ENCODE data around the gene SPEM1. TPM values are rescaled to one million over a fixed set of nuclear protein-coding genes. Genes with fewer than 3 reads are reported as not detected.

SPEM1 gene
- total RNA-seq, 1 donor from 2014 or later = not detected

DNA sequence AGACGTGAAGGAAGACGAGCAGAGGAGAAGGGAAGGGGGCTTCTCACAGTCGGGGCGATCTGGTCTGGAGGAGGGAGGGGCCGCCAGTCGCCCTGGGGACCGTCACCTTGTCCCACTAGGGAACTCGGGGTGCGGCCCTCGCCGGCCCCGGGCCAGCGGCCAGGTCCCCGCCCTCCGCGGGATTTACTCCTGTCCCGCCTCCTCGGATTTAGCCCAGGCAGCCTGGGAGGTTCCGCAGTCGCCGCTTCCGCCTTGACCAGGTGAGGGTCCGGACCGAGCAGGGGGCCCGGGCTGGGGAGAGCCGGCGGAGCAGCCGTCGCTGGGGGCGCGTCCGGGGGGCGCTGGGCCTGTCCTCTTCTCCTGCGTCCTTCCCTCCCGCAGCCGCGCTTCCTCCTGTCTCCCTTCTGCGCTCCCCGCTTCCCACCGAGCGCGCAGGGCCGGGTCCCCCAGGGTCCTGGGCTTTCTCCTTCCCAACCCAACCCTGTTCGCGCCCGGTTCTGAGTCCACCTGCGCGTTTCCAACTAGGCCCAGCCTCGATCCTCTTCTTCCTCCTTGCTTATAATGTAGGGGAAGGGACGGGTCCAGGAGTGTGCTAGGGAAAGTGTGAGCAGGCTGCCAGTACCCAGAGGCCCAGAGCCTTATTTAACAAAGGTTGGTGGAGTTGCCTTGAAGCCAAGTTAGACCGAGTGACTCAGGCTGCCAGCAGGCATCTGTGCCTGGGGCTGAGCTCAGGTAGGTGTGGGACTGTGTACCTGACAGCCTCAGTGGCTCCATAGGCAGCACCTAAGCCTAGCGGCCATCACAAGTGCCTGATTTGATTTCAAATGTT is 39.1 kb upstream of the SPEM1 start, which contains the start of gene TNK1:
Gene TNK1 (plus strand): TSS at position 235 of the 829 bp plus-strand sequence. CDS start 1,838 bp downstream, outside the sequence.
- ATAC-seq = peak; percentile 83
- peak; percentile 88 for DNase-seq
- peaks cover 14% of the 10 kb centered on the region for H3K4me1 ChIP-seq
- no peaks in the 10 kb centered on the region for H3K27me3 ChIP-seq
- H3K36me3 ChIP-seq = no peaks in the 10 kb centered on the region
- peak within 1 kb of the TSS; percentile 74 for H3K27ac ChIP-seq
- TF ChIP-seq, protein P1, sequence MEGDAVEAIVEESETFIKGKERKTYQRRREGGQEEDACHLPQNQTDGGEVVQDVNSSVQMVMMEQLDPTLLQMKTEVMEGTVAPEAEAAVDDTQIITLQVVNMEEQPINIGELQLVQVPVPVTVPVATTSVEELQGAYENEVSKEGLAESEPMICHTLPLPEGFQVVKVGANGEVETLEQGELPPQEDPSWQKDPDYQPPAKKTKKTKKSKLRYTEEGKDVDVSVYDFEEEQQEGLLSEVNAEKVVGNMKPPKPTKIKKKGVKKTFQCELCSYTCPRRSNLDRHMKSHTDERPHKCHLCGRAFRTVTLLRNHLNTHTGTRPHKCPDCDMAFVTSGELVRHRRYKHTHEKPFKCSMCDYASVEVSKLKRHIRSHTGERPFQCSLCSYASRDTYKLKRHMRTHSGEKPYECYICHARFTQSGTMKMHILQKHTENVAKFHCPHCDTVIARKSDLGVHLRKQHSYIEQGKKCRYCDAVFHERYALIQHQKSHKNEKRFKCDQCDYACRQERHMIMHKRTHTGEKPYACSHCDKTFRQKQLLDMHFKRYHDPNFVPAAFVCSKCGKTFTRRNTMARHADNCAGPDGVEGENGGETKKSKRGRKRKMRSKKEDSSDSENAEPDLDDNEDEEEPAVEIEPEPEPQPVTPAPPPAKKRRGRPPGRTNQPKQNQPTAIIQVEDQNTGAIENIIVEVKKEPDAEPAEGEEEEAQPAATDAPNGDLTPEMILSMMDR (IDR thresholded peaks at IDR 0.05) = no peak
- peak within 1 kb of the TSS; percentile 57 for H3K4me3 ChIP-seq
- no peaks in the 10 kb centered on the region for H3K9me3 ChIP-seq
- intact Hi-C loops (cut with DNase I) = no loop called here

DNA sequence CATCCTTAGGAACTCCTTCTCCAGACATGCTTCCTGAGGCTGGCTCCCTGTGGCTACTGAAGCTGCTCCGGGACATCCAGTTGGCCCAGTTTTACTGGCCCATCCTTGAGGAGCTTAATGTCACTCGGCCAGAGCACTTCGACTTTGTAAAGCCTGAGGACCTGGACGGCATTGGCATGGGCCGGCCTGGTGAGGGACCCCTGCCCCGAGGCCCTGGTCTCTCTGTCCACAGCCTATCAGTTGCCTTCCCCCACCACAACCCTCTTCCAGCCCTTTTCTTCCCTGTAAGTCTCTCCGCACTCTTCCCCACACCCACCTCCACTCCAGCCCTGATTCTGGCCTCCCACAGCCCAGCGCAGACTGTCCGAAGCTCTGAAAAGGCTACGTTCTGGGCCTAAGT is 37.2 kb upstream of the SPEM1 start:
- H3K4me3 ChIP-seq = no peak overlapping the region
- no peaks in the 10 kb centered on the region for H3K9me3 ChIP-seq
- no peak for ATAC-seq
- no peaks in the 10 kb centered on the region for H3K27me3 ChIP-seq
- TF ChIP-seq, protein P1 (IDR thresholded peaks at IDR 0.05) = no peak
- no peak overlapping the region for H3K27ac ChIP-seq
- intact Hi-C loops (cut with DNase I) = no loop called here
- no peaks in the 10 kb centered on the region for H3K36me3 ChIP-seq
- DNase-seq = no peak
- peaks cover 14% of the 10 kb centered on the region for H3K4me1 ChIP-seq

DNA sequence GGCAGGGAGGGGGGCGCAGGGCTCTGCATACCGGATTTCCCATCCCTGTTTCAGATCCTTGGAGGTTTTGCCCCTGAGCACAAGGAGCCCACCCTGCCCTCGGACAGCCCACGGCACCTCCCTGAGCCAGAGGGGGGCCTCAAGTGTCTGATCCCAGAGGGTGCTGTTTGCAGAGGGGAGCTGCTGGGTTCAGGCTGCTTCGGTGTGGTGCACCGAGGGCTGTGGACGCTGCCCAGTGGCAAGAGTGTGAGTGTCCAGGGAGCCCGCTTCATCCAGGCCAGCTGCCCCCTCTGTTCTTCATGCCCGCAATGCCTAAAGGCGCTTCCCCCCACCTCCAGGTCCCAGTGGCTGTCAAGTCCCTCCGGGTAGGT is 36.8 kb upstream of the SPEM1 start:
- peak overlapping the region; percentile 48 for H3K4me3 ChIP-seq

DNA sequence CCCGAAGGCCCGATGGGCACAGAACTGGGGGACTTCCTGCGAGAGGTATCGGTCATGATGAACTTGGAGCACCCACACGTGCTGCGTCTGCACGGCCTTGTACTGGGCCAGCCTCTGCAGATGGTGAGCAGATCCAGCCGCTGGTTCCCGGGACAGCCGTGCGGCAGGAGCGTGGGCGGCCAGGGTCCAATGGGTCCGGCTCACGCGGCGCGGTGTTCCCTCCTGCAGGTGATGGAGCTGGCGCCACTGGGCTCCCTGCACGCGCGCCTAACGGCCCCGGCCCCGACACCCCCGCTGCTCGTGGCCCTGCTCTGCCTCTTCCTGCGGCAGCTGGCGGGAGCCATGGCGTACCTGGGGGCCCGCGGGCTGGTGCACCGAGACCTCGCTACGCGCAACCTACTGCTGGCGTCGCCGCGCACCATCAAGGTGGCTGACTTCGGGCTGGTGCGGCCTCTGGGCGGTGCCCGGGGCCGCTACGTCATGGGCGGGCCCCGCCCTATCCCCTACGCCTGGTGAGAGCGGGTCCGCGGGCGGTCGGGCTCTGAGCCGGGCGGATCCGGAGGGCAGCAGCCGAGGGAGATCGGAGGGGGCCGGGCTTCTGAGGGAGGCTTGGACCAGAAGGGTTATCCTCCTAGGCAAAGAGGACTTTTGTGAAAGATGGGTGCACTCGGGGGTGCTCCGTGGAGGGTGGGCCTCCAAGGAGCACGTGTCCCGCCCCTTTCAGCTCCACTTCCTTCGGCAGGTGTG is 36.2 kb upstream of the SPEM1 start:
- ATAC-seq (peak; percentile 47), DNase-seq (no peak)
- Histone ChIP-seq H3K36me3 (peaks cover 8% of the 10 kb centered on the region), H3K4me3 (peak overlapping the region; percentile 48), H3K9me3 (no peaks in the 10 kb centered on the region), H3K27ac (peak overlapping the region; percentile 3), H3K27me3 (no peaks in the 10 kb centered on the region), H3K4me1 (peaks cover 14% of the 10 kb centered on the region)
- intact Hi-C loops (cut with DNase I) = no loop called here
- TF ChIP-seq, protein P1 (IDR thresholded peaks at IDR 0.05) = no peak

More for the DNA sequence above, 36.8 kb upstream of the SPEM1 start:
- ATAC-seq = no peak
- Histone ChIP-seq H3K4me1 (peaks cover 14% of the 10 kb centered on the region), H3K36me3 (peaks cover 2% of the 10 kb centered on the region), H3K27ac (no peak overlapping the region), H3K9me3 (no peaks in the 10 kb centered on the region), H3K27me3 (no peaks in the 10 kb centered on the region)
- TF ChIP-seq, protein P1 (IDR thresholded peaks at IDR 0.05) = no peak
- no peak for DNase-seq
- intact Hi-C loops (cut with DNase I) = no loop called here

DNA sequence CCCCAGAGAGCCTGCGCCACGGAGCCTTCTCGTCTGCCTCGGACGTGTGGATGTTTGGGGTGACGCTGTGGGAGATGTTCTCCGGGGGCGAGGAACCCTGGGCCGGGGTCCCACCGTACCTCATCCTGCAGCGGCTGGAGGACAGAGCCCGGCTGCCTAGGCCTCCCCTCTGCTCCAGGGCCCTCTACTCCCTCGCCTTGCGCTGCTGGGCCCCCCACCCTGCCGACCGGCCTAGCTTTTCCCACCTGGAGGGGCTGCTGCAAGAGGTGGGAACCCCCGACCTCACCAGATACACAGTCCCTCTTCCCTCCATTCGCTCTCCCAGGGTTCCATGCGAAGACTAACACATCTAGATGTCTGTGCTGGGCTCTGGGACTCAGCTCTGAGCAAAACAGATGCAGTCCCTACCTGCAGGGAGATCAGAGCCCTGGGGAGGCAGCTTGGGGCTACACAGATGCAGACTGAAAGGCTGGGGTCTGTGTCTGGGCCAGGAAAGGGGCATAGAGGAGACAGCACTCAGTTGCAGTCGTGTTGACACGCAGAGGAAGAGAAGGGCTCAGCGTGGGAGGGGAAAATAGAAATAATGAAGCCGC is 35.5 kb upstream of the SPEM1 start:
- no peaks in the 10 kb centered on the region for H3K9me3 ChIP-seq
- TF ChIP-seq, protein P1 (IDR thresholded peaks at IDR 0.05) = no peak
- H3K4me1 ChIP-seq = peaks cover 14% of the 10 kb centered on the region
- ATAC-seq (no peak), DNase-seq (no peak)
- peak overlapping the region; percentile 3 for H3K27ac ChIP-seq
- H3K36me3 ChIP-seq = peaks cover 14% of the 10 kb centered on the region
- H3K27me3 ChIP-seq = no peaks in the 10 kb centered on the region
- H3K4me3 ChIP-seq = peak overlapping the region; percentile 48
- intact Hi-C loops (cut with DNase I) = no loop called here
